Neuron (in vitro differentiated cells): Measurements from ENCODE around the gene UXT.
"Not testable (repeated sequence)": the region's sequence is repeated elsewhere in the genome, so short reads cannot be mapped to it uniquely, and the experiment has no call there.

Experiments
- H2AFZ ChIP-seq: one replicate; pipeline ENCODE4 v1.6.1; 2013; ENCODE audit warnings: low read depth, mild to moderate bottlenecking, inconsistent platforms, low read length, moderate library complexity
- H3K27me3 ChIP-seq: one replicate; pipeline ENCODE4 v1.6.1; 2013; ENCODE audit warnings: low read length; ENCODE audit not compliant: insufficient read depth
- H3K36me3 ChIP-seq: one replicate; pipeline ENCODE4 v1.6.1; 2013; ENCODE audit warnings: low read length; ENCODE audit not compliant: insufficient read depth
- H3K4me1 ChIP-seq: one replicate; pipeline ENCODE4 v1.6.1; 2013; ENCODE audit warnings: low read length; ENCODE audit not compliant: insufficient read depth
- H3K4me3 ChIP-seq: 2 replicates; pipeline ENCODE4 v1.5.1; 2013; ENCODE audit warnings: mild to moderate bottlenecking, low read length, moderate library complexity
- H3K9me3 ChIP-seq: one replicate; pipeline ENCODE4 v1.6.1; 2013; ENCODE audit warnings: low read length

UXT gene

GRCh38 chrX:47620303-47620685 is 38.7 kb downstream of the UXT start:
- no peak overlapping the region for H2AFZ ChIP-seq
- no peaks in the 10 kb centered on the region for H3K9me3 ChIP-seq
- peak overlapping the region; percentile 26 for H3K4me3 ChIP-seq
- H3K27me3 ChIP-seq, result no peaks in the 10 kb centered on the region
- no peaks in the 10 kb centered on the region for H3K4me1 ChIP-seq
- no peaks in the 10 kb centered on the region for H3K36me3 ChIP-seq

GRCh38 chrX:47619486-47620302 is 39.3 kb downstream of the UXT start, which contains the start of gene SYN1:
Gene SYN1, minus strand, starts transcription at chrX:47619857. Its CDS starts 129 bp downstream, at chrX:47619728.
- Histone ChIP-seq H3K36me3 (no peaks in the 10 kb centered on the region), H2AFZ (peak within 1 kb of the TSS; percentile 12), H3K27me3 (no peaks in the 10 kb centered on the region), H3K9me3 (no peaks in the 10 kb centered on the region), H3K4me3 (peak within 1 kb of the TSS; percentile 50), H3K4me1 (no peaks in the 10 kb centered on the region)

DNA sequence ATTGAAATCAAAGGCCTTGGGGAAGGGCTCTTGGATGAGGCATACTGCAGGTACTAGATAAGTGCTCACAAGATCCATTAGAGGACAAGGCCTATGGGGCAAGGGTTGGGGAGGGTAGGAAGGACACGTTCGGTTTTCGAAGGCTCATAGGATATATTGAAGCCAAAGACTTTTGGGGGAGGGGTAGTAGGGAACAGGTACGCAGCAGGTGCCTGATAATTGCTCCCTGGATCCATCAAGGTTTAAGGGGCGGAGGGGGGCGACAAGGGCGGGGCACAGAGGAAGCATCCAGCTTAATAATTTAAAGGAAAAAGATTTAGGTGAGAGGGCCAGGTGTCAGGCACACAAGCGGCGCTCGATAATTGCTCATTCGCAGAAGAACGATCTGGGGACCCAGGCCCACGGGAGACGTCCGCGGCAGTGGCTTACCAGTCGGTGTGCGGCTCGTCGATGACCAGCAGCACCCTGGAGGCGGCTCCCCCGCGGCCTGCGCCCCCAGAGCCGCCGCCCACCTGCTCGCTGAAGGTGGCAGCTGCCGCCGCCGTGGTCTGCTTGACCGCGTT is 40.0 kb downstream of the UXT start:
- Histone ChIP-seq H2AFZ (no peak overlapping the region), H3K4me1 (no peaks in the 10 kb centered on the region), H3K9me3 (no peaks in the 10 kb centered on the region), H3K4me3 (peak overlapping the region; percentile 50), H3K27me3 (no peaks in the 10 kb centered on the region), H3K36me3 (no peaks in the 10 kb centered on the region)

- Histone ChIP-seq H3K4me3 (no peak overlapping the region), H3K4me1 (no peaks in the 10 kb centered on the region), H3K36me3 (no peaks in the 10 kb centered on the region), H2AFZ (no peak overlapping the region), H3K9me3 (no peaks in the 10 kb centered on the region), H3K27me3 (no peaks in the 10 kb centered on the region)
Observed at GRCh38 chrX:47614618-47615017, 44.4 kb downstream of the UXT start.

DNA sequence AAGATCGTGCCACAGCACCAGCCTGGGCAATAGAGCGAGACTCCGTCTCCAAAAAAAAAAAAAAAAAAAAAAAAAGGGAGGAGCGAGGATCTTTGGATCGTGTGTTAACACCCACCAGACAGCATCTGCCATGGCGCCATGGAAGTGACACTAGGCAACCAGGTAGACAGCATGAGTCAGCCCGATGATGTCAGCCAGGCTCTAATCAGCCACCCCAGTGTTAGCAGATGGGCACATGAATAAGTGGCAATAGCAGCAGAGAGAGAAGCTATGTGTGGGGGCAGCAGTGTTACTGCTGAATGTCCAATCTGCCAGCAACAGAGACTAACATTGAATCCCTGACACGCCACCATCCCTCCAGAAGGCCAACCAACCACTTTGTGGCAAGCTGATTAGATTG is 45.9 kb downstream of the UXT start:
- Histone ChIP-seq H3K36me3 (no peaks in the 10 kb centered on the region), H3K27me3 (no peaks in the 10 kb centered on the region), H3K9me3 (no peaks in the 10 kb centered on the region), H3K4me1 (peaks cover 4% of the 10 kb centered on the region), H3K4me3 (no peak overlapping the region), H2AFZ (no peak overlapping the region)

GRCh38 chrX:47612418-47612817 is 46.6 kb downstream of the UXT start:
- Histone ChIP-seq H3K4me3 (no peak overlapping the region), H3K4me1 (peaks cover 4% of the 10 kb centered on the region), H3K27me3 (no peaks in the 10 kb centered on the region), H2AFZ (no peak overlapping the region), H3K36me3 (no peaks in the 10 kb centered on the region), H3K9me3 (no peaks in the 10 kb centered on the region)

GRCh38 chrX:47611926-47612325 is 47.1 kb downstream of the UXT start:
- H3K4me3 ChIP-seq, result no peak overlapping the region
- no peaks in the 10 kb centered on the region for H3K27me3 ChIP-seq
- H2AFZ ChIP-seq, result no peak overlapping the region
- H3K36me3 ChIP-seq, result no peaks in the 10 kb centered on the region
- no peaks in the 10 kb centered on the region for H3K9me3 ChIP-seq
- H3K4me1 ChIP-seq, result peaks cover 4% of the 10 kb centered on the region

DNA sequence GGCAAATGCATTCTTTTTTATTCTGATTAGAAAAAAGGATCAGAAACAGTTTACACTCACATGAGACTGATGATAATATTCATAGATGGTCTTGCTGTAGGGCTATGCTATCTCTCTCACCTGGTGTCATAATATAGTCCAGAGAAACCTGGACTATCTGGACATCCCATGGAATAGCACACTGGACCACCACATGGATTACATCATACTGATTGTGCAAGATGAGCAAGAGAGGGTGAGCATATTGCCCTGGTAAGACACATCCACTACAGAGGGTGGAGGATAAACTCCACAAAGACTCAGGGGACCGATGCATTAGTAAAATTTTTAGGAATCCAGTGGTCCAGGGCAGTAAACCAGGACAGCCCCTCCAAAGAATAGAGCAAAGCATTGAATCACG is 47.5 kb downstream of the UXT start:
- H3K4me1 ChIP-seq, result peaks cover 4% of the 10 kb centered on the region
- no peaks in the 10 kb centered on the region for H3K36me3 ChIP-seq
- H2AFZ ChIP-seq, result no peak overlapping the region
- H3K4me3 ChIP-seq, result no peak overlapping the region
- no peaks in the 10 kb centered on the region for H3K27me3 ChIP-seq
- H3K9me3 ChIP-seq, result no peaks in the 10 kb centered on the region

- Histone ChIP-seq H3K9me3 (no peaks in the 10 kb centered on the region), H3K4me1 (peaks cover 4% of the 10 kb centered on the region), H3K4me3 (no peak overlapping the region), H2AFZ (no peak overlapping the region), H3K27me3 (no peaks in the 10 kb centered on the region), H3K36me3 (no peaks in the 10 kb centered on the region)
Observed at GRCh38 chrX:47610511-47610910, 48.5 kb downstream of the UXT start.

DNA sequence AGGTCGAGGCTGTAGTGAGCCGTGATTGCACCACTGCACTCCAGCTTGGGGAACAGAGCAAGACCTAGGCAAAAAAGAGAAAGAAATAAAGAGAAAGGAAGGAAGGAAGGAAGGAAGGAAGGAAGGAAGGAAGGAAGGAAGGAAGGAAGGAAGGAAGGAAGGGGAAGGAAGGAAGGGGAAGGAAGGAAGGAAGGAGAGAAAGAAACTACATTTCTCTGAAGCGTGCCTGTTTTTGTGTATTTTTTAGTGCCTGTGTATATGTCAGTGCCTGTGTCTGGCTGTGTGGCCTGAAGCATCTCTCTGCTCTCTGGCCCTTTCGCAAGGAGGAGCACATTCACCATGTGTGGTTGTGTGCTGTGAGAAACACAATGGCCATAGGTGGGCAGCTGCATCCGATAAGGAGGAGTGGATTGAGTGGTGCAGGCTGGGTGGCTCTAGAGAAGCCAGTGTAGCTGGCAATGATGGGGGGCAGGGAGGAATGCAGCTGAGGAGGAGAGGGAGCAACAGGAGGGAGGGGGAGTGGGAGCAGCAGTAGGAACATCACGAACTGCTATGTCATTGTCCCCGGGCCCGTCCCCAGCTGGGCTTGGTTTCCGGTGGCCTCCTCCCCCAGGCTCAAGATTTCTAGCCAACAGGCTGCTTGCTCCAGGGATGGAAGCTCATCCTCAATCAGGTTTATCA is 50.7 kb downstream of the UXT start:
- H3K4me3 ChIP-seq, result no peak overlapping the region
- no peak overlapping the region for H2AFZ ChIP-seq
- no peaks in the 10 kb centered on the region for H3K36me3 ChIP-seq
- no peaks in the 10 kb centered on the region for H3K9me3 ChIP-seq
- no peaks in the 10 kb centered on the region for H3K27me3 ChIP-seq
- peaks cover 4% of the 10 kb centered on the region for H3K4me1 ChIP-seq

DNA sequence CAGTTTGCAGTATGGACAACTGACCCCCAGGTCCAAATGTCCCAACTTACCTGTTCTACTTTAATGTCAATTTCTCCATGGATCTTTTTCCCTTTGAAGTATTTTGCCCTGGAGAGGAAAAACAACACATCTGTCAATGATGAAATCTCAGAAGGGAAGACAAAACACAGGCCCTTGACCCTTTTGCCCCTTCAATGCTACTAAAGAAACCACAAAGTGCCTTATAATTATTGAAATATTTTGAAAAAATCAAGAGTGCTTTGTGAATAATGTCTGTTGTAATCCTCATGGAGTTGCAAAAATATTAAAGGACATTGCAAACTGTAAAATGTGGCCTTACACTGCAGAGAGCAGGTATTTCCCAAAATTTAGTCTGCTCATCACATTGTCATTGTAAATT is 51.9 kb downstream of the UXT start:
- H3K36me3 ChIP-seq, result no peaks in the 10 kb centered on the region
- peaks cover 4% of the 10 kb centered on the region for H3K4me1 ChIP-seq
- H2AFZ ChIP-seq, result no peak overlapping the region
- H3K9me3 ChIP-seq, result no peaks in the 10 kb centered on the region
- no peaks in the 10 kb centered on the region for H3K27me3 ChIP-seq
- H3K4me3 ChIP-seq, result no peak overlapping the region

- no peak overlapping the region for H2AFZ ChIP-seq
- H3K27me3 ChIP-seq, result no peaks in the 10 kb centered on the region
- H3K4me1 ChIP-seq, result peaks cover 4% of the 10 kb centered on the region
- H3K36me3 ChIP-seq, result no peaks in the 10 kb centered on the region
- peaks cover 3% of the 10 kb centered on the region for H3K9me3 ChIP-seq
- no peak overlapping the region for H3K4me3 ChIP-seq
Observed at GRCh38 chrX:47605024-47605423, 54.0 kb downstream of the UXT start.

DNA sequence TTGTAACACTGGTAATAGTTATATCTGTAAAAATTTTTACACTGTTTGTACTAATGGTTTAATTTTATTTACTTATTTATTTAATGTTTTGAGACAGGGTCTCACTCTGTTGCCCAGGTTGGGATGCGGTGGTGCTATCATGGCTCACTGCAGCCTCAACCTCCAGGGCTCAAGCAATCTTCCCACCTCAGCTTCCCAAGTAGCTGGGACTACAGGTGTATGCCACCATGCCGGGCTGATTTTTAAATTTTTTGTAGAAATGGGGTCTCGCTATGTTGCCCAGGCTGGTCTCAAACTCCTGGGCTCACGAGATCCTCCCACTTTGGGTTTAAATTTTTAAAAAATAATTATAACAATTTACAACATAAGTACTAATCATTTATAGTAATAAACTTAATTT is 55.9 kb downstream of the UXT start:
- H3K9me3 ChIP-seq, H3K36me3 ChIP-seq, H3K4me3 ChIP-seq, H2AFZ ChIP-seq, H3K4me1 ChIP-seq, H3K27me3 ChIP-seq: not testable (repeated sequence)
